NCI-H748 (cell line): ENCODE results near the gene C9orf43.
A peak's percentile ranks its signal among the peaks of the same experiment; 100 is the strongest.
"Not testable (repeated sequence)": the region's sequence is repeated elsewhere in the genome, so short reads cannot be mapped to it uniquely, and the experiment has no call there.

Source experiments
- DNase-seq: peaks from one replicate; lab custom pipeline; 2025; ENCODE audit not compliant: unreplicated experiment; lab: John Stamatoyannopoulos, UW

The C9orf43 gene

DNA sequence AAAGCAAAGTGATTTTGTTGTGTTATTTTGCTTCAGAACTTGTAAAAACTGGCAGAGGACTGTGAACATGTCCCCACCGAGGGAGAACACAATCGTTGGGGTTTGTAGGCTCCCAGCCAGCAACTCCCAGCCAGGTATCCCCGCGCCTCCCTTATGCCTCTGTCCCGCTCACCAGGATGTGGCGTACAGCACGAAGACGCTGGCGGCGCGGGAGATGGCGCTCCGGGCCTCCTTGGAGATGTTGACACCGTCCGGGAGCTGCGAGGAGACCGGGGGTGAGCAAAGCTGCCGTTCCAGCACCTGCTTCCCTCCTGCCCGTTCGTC is 702 bp upstream of the C9orf43 start:
- no peak for DNase-seq

DNA sequence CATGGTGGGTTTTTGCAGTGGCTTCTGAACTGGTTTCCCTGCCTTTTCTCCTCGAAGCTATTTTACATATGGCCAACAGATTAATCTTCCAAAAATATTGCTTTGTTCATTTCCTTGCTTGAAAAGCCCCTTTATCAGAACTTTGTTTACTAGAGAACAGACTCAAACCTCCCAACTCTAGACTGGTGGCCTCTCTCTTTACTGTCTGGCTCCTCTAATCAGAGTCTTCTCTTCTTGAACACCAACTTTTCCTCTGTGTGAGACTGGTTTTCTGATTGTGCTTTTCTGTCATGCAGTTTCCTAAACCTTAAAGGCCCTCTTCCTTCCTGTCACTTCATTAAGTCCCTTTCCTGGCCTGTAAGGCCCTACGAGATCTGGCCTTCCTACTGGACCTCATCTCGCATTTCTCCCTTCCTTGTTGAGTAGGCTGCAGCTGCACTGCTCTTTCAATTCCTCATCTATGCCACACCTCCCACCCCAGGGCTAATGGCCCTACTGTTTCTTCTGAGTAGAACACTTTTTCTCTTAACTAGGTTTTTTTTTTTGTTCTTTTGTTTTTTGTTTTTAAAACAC is 5.7 kb downstream of the C9orf43 start:
- no peak for DNase-seq

DNA sequence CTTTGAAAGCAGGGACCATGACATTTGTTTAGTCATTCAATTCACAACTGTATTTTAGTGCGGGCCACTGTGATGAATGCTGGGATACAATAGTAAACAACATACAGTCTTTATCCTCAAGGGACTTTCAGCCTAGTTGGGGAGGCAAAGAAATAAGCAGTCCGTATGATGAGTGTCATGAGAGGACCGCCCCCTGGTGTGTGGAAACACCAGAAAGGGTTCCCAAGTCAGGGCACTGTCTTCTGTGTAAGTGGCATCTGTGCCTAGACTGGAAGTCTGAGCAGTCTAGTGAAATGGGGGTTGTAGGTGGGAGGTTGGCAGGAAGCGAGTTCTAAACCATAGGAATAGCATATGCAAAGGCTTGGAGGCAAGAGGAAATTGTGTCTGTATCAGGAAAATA is 6.8 kb downstream of the C9orf43 start:
- DNase-seq, result no peak

DNA sequence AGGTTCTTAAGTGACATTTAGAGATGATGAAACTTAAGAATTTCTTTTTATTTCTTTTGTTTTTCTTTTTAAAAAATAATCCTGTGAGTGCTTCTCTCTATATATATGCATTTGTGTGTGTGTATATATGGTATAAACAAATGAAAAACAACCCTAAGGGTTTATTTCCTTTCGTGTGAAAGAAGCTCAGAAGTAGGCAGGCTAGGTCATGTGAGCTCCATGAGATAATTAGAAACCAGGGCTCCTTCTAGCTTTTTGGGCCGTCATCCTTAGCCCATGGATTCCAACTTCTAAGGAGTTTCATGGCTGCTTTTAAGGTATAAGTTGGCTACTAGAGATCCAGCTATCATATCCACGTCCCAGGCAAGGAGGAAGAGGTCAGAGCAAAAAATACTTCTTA is 11.2 kb downstream of the C9orf43 start:
- DNase-seq, result no peak

DNA sequence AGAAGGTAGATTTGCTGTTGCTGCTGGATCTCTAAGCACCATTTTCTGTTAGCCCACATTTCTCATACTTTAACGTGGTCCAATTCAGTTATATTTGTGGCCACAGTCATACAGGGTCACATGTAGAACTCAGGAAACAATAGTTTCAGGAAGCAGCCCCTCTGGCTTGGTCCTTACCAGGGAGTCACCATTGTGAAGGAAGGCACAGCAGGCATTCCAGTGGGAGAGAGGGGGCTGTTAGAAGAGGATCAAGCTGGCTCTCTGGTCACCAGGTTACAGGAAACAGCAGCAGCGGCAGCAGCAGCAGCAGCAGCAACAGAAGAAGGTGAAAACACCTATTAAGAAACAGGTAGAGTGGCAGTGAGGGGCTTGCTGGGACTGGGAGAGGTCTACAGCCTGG is 14.5 kb downstream of the C9orf43 start:
- no peak for DNase-seq

DNA sequence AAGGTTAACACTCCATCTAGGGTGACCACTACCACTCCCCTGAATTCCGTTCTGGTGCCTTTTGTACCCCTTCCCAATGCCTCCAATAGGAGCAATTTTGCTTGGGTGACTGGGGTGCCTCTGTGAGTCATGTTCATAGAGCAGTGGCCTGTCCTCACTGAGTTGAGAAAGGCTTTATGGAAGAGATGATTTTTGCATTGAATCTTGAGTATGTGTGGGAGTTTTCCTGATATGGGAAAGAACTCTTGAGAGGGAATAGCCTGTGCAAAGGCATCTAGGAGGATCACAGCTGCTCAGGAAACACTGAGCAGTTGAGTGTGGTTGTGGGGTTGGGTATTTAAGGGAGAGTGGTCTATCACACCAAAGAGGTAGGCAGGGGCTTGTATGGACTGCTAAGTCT is 16.2 kb downstream of the C9orf43 start:
- no peak for DNase-seq

DNA sequence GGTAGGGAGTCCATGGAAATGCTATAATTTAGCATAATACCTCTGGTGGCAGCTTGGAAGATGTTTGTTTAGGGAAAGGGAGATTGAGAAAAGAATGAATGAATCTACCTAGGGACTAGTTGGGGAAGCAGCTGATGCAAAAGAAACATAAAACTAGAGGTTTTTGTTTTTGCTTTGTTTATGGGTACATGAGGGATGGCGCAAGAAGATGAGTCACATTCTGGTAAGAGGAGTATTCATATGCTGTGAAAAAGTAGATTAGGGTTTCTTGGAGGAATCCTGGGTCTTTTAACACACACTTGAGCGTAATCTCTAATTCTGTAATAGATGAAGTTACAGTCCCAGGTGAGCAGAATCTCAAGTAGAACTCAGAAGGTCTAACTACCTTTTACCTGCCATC is 17.1 kb downstream of the C9orf43 start:
- no peak for DNase-seq

DNA sequence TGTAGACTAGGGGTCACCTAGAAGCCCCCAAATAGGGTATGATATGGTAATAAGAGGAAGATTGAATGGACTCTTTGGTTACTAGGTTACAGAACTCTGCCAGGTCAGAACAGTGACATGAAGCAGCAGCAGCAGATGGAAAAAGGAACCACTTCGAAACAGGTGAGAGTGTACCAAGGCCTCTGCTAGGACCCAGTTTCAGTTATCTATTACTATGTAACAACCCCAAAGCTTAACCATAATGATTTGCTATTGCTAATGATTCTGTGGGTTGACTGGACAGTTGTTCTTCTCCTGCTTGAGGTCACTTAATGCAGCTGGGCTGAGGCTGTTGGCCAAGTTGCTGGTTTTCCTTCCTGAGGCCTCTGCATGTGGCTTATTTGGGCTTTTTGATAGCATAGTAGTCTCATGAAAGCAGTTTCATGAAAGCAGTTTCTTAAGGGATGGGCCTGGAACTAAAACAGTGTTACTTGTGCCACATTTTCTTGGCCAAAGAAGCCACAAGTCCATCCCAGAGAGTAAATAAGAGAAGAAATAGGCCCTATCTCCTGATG is 17.6 kb downstream of the C9orf43 start:
- DNase-seq, result no peak

DNA sequence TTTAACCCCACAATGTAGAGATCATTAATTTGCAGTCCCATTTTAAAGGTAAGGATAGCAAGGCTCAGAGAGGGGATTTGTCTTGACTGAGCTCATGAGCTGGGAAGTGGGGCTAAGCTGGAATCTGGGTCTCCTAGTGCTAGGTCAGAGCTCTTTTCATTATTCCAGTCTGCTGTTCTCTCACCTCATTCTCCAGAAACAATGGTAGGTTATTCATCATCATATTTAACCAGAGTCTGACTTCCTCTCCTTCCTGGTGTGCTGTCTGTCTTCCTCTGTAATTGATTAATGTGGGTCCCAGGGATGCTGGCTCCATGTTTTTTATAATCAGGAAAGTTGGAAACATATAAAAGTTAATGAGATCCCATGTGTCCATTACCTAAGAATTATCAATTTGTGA is 20.6 kb downstream of the C9orf43 start:
- DNase-seq, result no peak

DNA sequence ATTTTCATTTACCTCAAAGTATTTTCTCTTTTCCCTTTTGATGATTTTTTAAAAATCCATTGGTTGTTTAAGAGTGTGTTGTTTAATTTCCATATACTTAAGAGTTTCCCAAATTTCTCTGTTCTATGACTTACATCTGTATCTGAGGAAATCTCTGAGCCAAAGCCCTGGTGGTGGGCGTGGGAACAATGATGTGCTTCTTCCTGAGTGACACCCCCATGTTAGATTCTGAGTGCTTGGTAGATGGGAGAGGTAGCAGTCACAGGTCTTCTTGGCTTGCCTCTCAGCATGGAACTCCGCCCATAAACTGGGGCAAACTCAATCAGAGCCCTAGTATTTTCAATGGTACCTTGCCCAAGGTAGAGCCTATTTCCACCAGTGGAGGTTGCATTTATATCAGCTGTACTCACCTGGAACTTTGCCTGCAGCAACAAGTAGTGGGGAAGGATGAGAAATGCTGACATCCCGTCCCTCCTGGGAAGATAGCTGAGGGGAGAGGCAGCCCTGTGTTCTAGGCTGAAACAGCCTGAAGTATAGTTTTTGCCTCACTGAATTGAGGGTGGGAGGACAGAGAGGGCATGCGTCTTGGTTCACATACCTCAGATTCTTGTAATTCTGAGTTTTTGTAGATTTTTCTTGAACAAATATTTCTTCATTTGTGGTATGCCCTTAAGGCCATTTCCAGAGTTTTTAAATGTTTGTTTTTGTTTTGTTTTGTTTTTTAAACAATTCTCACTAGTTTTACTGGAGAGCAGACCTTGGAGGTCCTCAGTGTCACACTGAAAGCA is 26.4 kb downstream of the C9orf43 start:
- DNase-seq, result no peak

DNA sequence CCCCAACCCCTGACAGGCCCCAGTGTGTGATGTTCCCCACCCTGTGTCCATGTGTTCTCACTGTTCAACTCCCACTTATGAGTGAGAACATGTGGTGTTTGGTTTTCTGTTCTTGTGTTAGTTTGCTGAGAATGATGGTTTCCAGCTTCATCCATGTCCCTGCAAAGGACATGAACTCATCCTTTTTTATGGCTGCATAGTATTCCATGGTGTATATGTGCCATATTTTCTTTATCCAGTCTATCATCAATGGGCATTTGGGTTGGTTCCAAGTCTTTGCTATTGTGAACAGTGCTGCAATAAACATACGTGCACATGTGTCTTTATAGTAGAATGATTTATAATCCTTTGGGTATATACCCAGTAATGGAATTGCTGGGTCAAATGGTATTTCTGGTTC is 27.2 kb downstream of the C9orf43 start:
- not testable (repeated sequence) for DNase-seq

DNA sequence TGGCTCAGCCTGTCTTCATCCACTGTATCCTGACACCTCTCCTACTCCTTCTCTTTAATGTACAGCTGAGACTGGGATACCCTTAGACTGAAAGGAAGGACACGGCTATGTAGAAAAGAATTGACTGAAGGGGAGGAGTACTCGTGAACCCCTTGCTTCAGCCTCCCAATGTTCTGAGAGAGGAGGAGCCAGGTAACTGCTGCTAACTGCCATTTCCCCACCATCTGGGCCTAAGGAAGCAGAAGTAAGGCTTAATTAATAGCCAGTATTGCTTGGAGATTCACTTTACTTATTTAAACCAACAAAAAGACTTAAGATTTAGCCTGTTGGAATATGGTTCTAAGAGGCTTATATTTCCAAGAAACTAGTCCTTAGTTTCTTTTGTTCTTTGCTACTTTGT is 34.2 kb downstream of the C9orf43 start:
- no peak for DNase-seq

DNA sequence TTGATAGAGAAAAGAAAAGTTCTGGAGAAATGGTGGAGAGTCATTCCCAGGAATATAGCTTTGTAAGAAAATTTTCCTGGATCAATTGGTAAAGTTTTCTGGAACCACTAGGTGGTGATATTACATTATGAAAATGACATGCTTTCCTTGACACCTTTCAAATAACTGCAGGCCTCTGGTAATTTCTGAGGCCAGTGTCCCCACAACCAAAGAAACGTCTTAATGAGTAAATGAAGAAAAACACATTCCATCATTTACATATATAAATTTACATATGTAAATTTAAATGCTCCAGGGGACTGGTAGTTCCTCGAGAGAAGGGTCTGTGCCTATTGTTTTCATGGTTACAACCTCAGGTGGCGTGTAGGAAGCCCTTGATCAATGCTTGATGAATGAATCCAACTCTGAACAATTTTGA is 35.8 kb downstream of the C9orf43 start:
- DNase-seq, result peak; percentile 62

DNA sequence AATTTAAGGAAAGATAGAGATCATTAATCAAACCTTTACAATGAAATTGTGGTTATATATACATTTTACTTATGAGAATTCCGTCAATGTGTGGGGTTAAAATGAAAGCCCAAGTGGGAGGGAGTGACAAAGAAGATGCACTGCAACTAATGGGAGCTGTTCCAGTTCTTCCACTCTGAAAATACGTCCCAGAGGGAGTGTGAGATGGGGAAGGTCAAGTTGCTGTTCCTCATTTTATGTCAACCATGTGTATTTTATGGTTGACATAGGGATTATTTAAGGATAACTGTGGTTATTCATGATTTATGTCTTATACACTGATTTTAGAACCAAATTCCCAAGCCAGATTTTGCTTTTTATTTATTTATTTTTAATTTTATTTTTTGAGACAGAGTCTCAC is 38.8 kb downstream of the C9orf43 start:
- no peak for DNase-seq

DNA sequence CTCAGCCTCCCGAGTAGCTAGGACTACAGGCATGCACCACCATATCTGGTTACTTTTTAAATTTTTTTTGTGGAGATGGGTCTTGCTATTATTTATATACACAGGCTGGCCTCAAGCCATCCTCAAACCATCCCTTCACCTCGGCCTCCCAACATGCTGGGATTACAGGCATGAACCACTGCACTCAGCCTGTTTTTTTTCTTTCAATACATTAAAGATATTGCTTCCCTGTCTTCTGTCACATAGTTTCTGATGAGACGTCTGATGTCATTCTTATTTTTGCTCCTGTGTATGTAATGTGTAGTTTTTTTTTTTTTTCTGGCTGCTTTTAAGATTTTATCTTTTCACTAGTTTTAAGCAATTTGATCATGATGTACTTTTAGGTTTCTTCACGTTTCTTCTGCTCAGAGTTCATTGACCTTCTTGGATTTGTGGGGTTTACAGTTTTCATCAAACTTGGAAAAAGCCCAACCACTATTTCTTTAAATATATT is 41.6 kb downstream of the C9orf43 start:
- no peak for DNase-seq

DNA sequence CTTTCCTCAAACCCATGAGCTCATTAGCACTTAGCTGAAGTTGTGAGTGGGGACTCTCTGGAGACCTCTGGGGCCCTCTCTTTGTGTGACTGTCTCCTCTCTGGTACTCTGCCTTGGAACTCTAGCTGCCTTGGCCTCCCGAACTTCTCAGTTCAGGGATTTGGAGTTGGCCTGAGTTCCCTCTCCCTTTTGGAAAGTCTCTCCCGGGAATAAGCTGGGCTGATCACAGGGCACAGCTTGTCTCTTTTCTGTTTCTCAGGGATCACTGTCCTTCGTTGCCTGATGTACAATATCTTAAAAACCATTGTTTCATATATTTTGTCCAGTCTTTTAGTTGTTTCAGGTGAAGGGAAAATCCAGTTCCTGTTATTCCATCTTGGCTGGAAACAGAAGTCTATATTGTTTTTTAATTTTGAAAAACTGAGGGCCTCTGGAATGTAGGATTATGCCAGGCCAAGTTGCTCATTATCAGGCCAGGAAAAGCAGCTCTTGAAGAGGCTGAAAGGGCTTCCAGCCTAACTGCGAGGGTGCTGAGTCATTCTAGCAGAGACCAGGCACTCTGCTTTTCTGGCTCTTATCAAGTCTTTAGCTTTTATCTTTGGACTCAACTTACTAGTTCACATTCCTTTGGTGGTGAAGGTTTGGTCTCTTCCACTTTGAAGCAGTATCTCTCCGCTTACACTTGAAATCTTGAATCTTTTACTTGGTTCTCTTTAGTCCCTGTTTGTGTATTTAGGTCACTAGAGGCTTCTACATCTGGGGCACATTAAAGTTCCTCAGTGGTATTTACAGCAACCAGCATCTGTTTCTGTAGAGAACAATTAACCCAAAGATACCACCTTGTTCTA is 44.6 kb downstream of the C9orf43 start:
- DNase-seq, result no peak

DNA sequence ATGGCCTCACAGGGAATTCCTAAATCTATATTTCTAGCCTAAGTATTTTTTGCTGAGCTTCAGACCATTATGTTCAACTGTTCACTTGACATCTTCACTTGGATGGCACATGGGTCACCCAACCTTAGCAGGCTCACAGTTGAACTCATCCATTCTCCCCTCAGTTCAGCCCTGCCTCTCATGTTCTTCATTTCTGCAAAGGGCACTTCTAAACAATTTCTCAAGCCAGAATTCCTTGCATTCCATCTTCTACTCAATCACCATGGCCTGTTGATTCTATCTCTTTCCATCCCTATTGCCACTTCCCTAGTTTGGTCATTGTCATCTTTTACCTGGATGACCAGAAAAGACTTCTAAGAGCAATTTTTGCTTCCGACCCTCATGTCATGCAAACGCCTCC is 45.7 kb downstream of the C9orf43 start:
- no peak for DNase-seq

DNA sequence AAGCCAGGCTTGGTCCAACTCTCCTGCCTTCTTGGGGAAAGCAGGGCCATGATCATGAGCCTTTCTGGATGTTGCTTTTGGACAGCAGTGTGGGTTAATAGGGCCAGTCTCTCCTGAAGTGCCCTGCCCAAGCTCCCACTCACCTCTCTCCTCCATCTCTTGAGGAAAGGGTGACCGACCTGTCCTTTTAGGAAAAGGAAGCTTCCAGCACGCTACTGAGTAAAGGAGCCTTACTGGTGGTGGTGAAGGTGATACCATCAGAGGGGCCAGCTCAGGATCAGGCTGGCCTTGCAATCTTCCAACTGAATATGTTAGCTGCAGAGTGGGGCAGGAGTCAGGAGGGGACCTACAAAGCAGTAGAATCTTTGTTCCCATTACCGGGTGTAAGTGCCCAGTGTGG is 50.7 kb downstream of the C9orf43 start:
- DNase-seq, result no peak

DNA sequence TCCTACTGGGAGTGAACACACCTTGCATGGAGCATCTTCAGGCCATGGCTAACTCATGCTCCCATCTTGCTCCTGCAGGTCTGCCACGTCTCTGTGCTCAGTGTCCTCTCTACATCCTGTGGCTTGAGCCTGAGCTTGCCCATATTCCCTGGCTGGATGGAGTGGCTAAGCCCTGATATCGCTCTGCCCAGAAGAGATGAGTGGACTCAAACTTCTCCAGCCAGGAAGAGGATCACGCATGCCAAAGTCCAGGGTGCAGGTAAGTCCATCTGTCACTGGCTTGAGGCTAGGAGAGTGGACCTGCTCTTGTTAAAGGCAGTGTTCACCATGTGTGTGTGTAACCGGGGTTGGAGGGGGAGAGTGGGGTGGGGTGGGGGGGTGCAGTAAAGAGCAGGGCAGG is 51.4 kb downstream of the C9orf43 start:
- no peak for DNase-seq

DNA sequence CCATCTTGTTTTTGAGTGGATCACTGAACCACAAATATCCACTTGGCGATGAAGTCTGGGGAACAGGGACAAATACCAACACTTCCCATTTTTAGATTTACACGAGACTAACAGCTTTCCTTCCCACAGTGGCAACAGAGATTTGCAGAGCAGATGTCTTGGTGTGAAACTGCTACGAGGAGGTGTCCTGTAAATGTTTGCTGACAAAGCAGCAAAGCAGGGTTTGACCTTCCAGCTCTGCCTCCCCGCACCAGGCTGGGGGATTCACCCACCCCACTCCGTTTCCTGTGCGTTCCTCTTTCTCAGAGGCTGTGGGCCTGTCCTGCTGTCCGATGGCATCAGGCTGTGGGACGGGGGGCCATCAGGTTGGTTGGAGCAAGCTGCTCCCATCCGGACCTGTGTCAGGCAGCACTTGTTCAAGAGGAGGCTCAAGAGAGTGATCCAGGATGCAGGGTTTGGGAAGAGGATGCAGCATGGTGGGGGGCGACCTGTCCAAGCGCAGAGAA is 52.3 kb downstream of the C9orf43 start:
- no peak for DNase-seq

DNA sequence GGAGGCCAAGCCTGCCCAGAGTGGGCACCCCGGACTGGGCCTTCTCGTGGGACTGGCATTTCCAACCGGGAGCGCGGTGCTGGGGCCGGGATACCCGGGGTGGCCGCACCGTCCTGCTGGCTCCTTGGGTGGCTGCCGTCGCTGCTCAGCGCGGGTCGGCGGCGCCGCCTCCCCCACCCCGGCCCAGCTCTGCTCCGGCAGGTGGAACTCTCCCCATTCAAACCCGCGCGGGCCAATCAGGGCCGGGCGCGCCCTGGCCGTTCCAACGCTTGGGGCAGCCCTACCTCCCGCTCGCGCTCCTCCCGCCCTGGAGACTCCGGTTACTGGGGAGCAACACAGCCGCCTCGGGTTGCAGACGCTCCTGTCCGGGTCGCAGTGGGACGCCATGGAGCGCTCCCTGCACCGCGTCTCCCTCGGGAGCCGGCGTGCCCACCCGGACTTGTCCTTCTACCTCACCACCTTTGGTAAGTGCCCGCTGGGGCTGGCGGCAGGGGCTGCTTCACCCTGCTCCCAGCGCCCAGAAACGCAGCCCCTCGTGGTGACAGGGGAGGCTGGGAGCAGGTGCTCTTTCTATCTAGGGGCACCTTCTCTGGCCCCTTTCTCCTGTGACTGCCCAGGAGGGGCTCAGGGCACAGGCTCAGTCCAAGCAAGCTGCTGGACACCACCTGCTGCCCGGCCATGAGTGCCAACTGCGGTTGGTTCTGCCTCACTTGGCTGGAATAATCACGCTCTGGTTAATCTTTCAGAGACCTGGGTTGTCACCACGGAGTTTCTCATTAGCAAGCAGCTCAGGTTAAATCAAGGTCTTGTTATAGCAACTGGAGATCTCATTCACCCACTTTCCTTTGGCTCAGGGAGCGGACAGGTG is 53.1 kb downstream of the C9orf43 start, which contains the start of gene RGS3:
TSS of gene RGS3 (plus strand) at position 310 of the 868 bp plus-strand sequence. CDS start at position 386, 76 bp downstream.
- DNase-seq, result peak; percentile 95
